Measurements from ENCODE around the gene CCNF.

The CCNF gene

DNA sequence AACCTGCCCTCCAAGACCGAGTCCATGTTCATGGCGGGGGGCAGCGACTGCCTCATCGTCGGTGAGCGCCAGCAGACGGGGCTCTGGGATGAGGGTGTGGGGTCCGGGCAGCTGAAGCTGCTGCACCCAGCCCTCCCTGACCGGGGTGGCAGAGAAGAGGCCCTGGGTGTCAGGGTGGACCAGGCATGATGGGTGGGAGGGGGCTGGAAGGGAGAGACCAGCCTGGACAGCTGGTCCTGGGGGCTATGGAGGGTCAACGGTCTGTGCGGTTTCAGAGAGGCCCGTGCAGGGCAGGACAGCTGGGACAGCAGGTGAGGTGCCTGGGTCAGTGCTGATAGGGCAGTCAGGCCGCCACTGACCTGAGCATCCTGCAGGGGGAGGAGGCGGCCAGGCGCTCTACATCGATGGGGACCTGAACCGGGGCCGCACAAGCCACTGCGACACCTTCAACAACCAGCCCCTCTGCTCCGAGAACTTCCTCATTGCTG, 71.2 kb downstream of the CCNF start:
- in situ Hi-C loops (cut with HindIII; ENCODE audit: low pct_unique_long_range_greater_than_20kb, low sequenced_read_pairs) = no loop called here
- DNase-seq (ENCODE audit: low read depth in 1 of 2, low spot score in 1 of 2) = no peak
- TF ChIP-seq JUND (IDR thresholded peaks at IDR 0.05; ENCODE audit: low read depth) = no peak

DNA sequence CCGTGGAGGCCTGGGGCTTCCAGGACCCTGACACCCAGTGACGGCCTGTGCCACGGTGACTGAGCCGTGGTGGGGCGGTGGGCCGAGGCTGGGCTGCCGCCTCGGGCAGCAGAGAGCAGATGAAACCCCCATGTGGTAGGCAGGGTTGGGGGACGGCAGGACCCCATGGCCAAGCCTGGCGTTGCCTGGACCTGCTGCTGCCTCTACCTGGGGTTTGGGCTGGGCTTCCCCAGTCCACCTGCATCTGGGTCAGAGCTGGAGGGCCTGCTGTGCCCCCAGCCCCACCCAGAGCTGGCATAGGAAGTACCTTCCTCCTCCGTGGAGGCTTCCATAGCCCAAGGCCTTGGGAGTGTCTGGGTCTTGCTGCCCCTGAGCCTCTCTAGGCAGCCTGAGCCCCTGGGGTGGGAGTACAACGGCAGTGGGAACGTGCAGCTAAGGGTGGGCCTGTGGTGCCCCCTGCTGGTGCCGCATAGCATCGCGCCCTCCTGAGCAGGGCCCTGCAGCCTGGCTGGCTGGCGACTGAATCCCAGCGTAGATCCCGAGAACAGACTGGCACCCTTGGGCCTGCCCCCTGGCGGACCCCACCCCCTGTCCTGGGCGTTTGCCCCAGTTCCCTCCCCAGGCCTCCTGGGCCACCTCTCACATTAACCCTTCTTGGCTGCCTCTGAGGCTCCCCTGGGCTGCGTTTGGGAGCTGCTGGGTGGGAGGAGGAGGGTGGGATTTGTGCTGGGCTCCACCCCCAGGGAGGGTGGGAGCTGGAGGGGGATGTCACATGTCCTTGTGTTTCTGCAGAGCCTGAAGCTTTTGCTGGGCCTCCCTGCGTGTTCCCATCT, 71.9 kb downstream of the CCNF start:
- TF ChIP-seq JUND (IDR thresholded peaks at IDR 0.05; ENCODE audit: low read depth) = no peak
- in situ Hi-C loops (cut with HindIII; ENCODE audit: low pct_unique_long_range_greater_than_20kb, low sequenced_read_pairs) = no loop called here
- DNase-seq (ENCODE audit: low read depth in 1 of 2, low spot score in 1 of 2) = peak; percentile 79 to 84

- in situ Hi-C loops (cut with HindIII; ENCODE audit: low pct_unique_long_range_greater_than_20kb, low sequenced_read_pairs) = no loop called here
- no peak for TF ChIP-seq JUND (IDR thresholded peaks at IDR 0.05; ENCODE audit: low read depth)
- no peak for DNase-seq (ENCODE audit: low read depth in 1 of 2, low spot score in 1 of 2)
These were observed 73.0 kb downstream of the CCNF start for GRCh38 chr16:2501946-2502895.

DNA sequence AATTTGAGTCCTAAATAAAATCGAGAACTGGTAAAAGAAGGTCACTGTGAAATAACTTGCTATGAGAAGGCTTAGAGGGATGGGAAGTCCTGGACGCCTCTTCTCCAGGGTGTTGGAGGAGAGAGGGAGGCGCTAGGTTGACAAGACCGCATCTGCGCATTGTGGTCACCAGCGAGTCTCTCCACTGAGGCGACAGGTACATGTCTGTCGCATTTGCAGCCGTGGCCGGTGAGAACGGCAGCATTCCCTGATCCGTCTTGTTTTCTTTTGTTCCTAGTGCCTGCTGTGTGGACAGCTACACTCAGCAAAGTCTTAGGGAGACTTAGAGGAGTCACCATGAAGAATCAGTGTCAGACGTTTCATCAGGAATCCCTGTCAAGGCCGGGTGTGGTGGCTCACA, 76.4 kb downstream of the CCNF start:
- TF ChIP-seq JUND (IDR thresholded peaks at IDR 0.05; ENCODE audit: low read depth) = no peak
- in situ Hi-C loops (cut with HindIII; ENCODE audit: low pct_unique_long_range_greater_than_20kb, low sequenced_read_pairs) = no loop called here
- DNase-seq (ENCODE audit: low read depth in 1 of 2, low spot score in 1 of 2) = no peak

GRCh38 chr16:2507052-2507659, 77.9 kb downstream of the CCNF start:
- no peak for DNase-seq (ENCODE audit: low read depth in 1 of 2, low spot score in 1 of 2)
- no peak for TF ChIP-seq JUND (IDR thresholded peaks at IDR 0.05; ENCODE audit: low read depth)
- in situ Hi-C loops (cut with HindIII; ENCODE audit: low pct_unique_long_range_greater_than_20kb, low sequenced_read_pairs) = no loop called here

- no peak for DNase-seq (ENCODE audit: low read depth in 1 of 2, low spot score in 1 of 2)
- in situ Hi-C loops (cut with HindIII; ENCODE audit: low pct_unique_long_range_greater_than_20kb, low sequenced_read_pairs) = no loop called here
- no peak for TF ChIP-seq JUND (IDR thresholded peaks at IDR 0.05; ENCODE audit: low read depth)
These were observed 78.4 kb downstream of the CCNF start for GRCh38 chr16:2507665-2508064.
